HT1080 (cell line): ENCODE measurements around the gene KBTBD13. TPM values are rescaled to one million over a fixed set of nuclear protein-coding genes. Genes with fewer than 3 reads are reported as not detected.

ENCODE experiments used
- DNase-seq: peaks from one replicate; pipeline ENCODE4 v3.0.0-alpha.2; 2015; ENCODE audit warnings: low read depth
- small RNA-seq: library from RNA; depleted of rRNA; stranded (forward); fragments of <200 nt; gene quantifications from one replicate; pipeline ENCODE3, GENCODE V24; 2014
- total RNA-seq: library from RNA; depleted of rRNA; stranded (reverse); fragments of >200 nt; shearing (Covaris generic); gene quantifications from 2 replicates; pipeline ENCODE4 v1.2.3, GENCODE V29; 2014; rRNA removed

Gene KBTBD13
- total RNA-seq, 1 experiment from 2014 or later = not detected

DNA sequence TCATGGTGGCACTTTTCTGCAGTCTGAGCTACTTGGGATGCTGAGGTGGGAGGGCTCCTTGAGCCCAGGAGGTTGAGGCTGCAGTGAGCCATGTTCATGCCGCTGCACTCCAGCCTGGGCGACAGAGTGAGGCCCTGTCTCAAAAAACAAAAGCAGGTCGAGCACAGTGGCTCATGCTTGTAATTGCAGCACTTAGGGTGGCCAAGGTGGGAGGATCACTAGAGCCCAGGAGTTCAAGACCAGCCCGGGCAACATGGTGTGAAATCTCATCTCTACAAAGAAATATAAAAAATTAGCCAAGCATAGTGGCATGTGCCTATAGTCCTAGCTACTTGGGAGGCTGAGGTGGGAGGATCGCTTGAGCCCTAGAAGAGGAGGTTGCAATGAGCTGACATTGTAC is 28.5 kb downstream of the KBTBD13 start:
- DNase-seq = no peak

DNA sequence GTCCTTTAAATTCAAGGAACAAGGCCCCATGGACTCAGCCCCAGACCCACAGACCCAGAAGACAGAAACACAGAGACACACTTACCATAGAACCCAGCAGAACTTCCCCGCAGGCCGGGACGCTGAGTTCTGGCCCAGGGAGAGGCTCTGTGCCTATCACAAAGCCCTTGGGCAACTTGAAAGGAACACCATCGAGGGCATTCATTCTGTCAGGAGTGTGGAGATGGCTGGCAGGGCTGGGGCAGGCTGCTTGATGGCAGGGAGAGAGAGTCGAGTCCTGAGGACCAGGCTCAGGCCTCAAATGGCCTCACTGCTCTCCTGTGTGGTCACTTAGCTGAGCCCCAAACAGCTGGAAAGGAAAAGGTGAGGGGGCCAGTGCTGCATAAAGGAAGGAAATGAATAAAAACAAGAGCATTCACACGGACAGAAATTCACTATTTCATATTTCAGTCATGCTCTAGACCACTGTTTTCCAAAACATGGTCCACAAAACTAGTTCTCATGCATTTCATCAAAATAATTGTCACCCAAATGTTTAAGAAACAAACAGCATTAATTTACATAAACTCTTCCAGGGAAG is 29.6 kb downstream of the KBTBD13 start:
- DNase-seq = no peak

DNA sequence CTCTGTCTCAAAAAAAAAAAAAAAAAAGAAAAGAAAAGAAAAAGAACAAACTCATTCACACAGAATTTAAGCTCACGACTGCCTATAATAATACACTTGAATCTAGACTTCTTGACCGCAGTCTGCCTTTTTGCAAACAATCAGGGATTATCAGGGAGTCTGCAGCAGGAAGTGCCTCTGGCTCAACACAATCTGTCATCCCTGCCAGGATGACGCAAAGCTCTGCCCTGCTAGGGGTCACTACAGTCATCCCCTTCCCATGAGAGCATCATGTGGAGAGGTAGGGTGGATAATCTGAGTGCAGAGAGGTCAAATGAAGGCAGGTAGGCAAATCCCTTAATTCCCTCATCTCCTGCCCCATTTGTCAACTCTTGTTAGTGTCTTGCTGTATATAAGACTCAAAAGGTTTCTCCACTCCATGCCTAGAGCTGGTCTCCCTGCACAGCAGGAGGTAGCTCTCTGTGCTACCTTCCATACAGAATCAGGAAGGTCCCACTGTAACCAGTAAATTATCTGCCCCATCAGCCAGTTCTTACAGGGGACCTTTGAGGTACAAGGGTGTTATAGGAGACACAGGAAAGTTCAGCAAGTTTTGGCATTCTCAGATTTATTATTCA is 34.2 kb downstream of the KBTBD13 start:
- DNase-seq = peak; percentile 61

DNA sequence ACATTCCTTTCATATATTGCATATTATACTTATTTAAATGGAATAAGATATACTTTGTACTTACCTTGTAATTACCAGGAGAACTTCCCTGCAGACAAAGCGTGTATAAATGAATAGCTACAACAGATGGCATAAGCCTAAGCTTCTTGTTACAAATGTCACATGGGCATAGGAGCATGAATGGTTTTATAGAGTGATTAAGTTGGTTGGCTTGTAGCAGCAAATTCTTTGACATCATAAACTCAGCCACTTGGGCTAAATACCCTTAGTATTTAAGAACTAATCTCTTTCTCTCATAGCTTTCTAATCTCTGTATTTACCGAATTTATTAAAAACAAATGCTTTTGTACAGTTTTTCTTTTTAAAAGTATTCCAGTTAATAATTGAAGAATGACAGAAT is 38.5 kb downstream of the KBTBD13 start, which contains the start of gene UBAP1L:
Gene UBAP1L, minus strand, starts transcription at position 115 of the 400 bp plus-strand sequence. CDS start 8,985 bp downstream, outside the sequence.
- no peak for DNase-seq

DNA sequence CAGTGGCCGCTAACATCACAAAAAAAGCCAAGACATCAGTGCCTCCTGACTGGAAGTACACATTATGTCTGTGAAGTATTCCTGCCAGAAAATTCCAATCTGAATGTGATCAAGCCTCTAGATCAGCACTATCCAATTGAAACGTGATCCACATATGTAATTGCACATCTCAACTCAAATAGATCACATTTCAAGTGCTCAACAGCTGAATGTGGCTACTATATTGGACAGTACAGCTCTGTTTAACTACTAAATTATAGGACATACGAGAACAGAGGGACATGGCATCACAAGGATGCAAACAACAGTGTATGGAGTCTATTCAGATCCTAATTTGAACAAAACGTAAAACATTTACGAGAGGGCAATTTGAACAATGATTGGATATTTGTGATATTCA is 39.0 kb downstream of the KBTBD13 start:
- no peak for DNase-seq

Small RNAs within 50 kb of the gene (small RNA-seq; reads per million reads assigned to genes)
- gene AC013553.1 = not detected

Other genes with a start within 250 kb of the KBTBD13 start
- gene PLEKHO2, start 234.8 kb upstream of the KBTBD13 start, total RNA-seq = 11.5 and 13.3 TPM in 2 replicates
- 1.4 and 2.0 TPM in 2 replicates for gene ANKDD1A, start 164.8 kb upstream of the KBTBD13 start, total RNA-seq
- gene SPG21, start 86.8 kb upstream of the KBTBD13 start, total RNA-seq = 39.5 and 52.6 TPM in 2 replicates
- 23.7 and 32.2 TPM in 2 replicates for gene MTFMT, start 47.1 kb upstream of the KBTBD13 start, total RNA-seq
- not detected in 2 replicates for gene SLC51B, start 31.4 kb upstream of the KBTBD13 start, total RNA-seq
- not detected in 2 replicates for gene RASL12, start 8.8 kb upstream of the KBTBD13 start, total RNA-seq
- gene UBAP1L, start 38.5 kb downstream of the KBTBD13 start, total RNA-seq = 0.37 and 0.47 TPM in 2 replicates
- 15.4 and 16.4 TPM in 2 replicates for gene PDCD7, start 57.1 kb downstream of the KBTBD13 start, total RNA-seq
- 25.7 and 38.8 TPM in 2 replicates for gene CLPX, start 108.6 kb downstream of the KBTBD13 start, total RNA-seq
- gene CILP, start 134.7 kb downstream of the KBTBD13 start, total RNA-seq = 1.1 and 1.2 TPM in 2 replicates
- gene PARP16, start 210.1 kb downstream of the KBTBD13 start, total RNA-seq = 50.8 and 60.0 TPM in 2 replicates
- not detected in 2 replicates for gene RNU5A-1, start 219.3 kb downstream of the KBTBD13 start, total RNA-seq
- not detected in 2 replicates for gene RNU5B-1, start 227.9 kb downstream of the KBTBD13 start, total RNA-seq